Measurements from ENCODE around the gene CYP1A2.

CYP1A2 gene

GRCh38 chr15:74778599-74778970 is 29.9 kb downstream of the CYP1A2 start:
- Histone ChIP-seq H3K4me2 (ENCODE audit: low read length) (no peak overlapping the region), H3K36me3 (ENCODE audit: insufficient read depth, low read length) (no peaks in the 10 kb centered on the region), H3K9ac (ENCODE audit: low read depth, low read length) (no peak overlapping the region), H3K9me3 (replicated peaks; ENCODE audit: low read length) (no peaks in the 10 kb centered on the region), H3K27me3 (ENCODE audit: control insufficient read depth, insufficient read depth, low read length) (no peaks in the 10 kb centered on the region), H3K4me3 (ENCODE audit: low read length) (no peak overlapping the region), H3K4me1 (ENCODE audit: control insufficient read depth, insufficient read depth, low read length) (peaks cover 14% of the 10 kb centered on the region)

- H3K4me1 ChIP-seq (ENCODE audit: control insufficient read depth, insufficient read depth, low read length), result peaks cover 19% of the 10 kb centered on the region
- H3K4me2 ChIP-seq (ENCODE audit: low read length), result no peak overlapping the region
- H3K27me3 ChIP-seq (ENCODE audit: control insufficient read depth, insufficient read depth, low read length), result no peaks in the 10 kb centered on the region
- H3K9me3 ChIP-seq (replicated peaks; ENCODE audit: low read length), result no peaks in the 10 kb centered on the region
- H3K4me3 ChIP-seq (ENCODE audit: low read length), result no peak overlapping the region
- H3K9ac ChIP-seq (ENCODE audit: low read depth, low read length), result no peak overlapping the region
- no peaks in the 10 kb centered on the region for H3K36me3 ChIP-seq (ENCODE audit: insufficient read depth, low read length)
These were observed 30.6 kb downstream of the CYP1A2 start for GRCh38 chr15:74779162-74779648.

DNA sequence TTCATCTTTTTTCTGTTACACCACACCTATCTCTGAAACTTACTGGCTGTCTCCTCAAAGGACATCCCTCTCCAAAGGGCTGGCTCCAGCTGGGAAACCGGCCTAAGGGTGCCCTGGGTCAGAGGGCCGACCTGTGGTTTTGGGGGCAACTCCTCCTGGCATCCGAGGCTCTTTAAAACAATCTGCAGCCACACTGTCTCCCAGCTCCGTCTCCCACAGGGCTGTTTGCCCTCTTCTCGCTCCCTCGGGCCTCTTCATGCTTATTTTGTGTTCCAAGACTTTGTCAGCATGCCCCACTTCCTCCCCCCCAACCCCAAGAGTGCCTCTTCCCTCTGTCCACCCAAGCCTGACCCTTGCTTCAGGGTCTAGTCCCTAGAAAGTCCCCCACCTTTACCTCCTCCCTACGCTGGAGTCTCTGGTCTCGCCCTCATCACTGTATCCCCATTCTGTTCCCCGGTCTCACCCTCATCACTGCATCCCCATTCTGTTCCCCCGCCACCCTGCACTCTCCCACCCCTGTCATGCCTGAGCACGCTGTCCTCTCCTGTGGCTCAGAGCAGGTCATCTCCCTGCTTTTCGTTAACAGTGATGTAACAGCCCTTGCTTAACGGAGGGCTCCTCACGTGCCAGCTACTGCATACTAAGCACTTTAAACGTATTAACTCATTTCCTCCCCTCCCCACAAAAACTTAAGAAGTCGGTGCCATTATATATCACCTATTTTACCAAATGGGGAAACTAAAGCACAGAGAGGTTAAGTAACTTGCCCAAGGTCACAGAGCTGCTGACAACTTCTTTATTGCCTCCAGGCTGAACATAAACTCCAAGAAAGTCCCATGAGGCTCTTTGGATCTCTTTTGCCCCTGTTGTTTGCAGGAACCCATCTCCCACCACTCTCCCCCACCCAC is 32.1 kb downstream of the CYP1A2 start:
- no peaks in the 10 kb centered on the region for H3K27me3 ChIP-seq (ENCODE audit: control insufficient read depth, insufficient read depth, low read length)
- peak overlapping the region; percentile 88 for H3K4me2 ChIP-seq (ENCODE audit: low read length)
- H3K4me3 ChIP-seq (ENCODE audit: low read length), result peak overlapping the region; percentile 75
- H3K9ac ChIP-seq (ENCODE audit: low read depth, low read length), result peak overlapping the region; percentile 66
- H3K9me3 ChIP-seq (replicated peaks; ENCODE audit: low read length), result no peaks in the 10 kb centered on the region
- H3K4me1 ChIP-seq (ENCODE audit: control insufficient read depth, insufficient read depth, low read length), result peaks cover 27% of the 10 kb centered on the region
- peaks cover 5% of the 10 kb centered on the region for H3K36me3 ChIP-seq (ENCODE audit: insufficient read depth, low read length)

DNA sequence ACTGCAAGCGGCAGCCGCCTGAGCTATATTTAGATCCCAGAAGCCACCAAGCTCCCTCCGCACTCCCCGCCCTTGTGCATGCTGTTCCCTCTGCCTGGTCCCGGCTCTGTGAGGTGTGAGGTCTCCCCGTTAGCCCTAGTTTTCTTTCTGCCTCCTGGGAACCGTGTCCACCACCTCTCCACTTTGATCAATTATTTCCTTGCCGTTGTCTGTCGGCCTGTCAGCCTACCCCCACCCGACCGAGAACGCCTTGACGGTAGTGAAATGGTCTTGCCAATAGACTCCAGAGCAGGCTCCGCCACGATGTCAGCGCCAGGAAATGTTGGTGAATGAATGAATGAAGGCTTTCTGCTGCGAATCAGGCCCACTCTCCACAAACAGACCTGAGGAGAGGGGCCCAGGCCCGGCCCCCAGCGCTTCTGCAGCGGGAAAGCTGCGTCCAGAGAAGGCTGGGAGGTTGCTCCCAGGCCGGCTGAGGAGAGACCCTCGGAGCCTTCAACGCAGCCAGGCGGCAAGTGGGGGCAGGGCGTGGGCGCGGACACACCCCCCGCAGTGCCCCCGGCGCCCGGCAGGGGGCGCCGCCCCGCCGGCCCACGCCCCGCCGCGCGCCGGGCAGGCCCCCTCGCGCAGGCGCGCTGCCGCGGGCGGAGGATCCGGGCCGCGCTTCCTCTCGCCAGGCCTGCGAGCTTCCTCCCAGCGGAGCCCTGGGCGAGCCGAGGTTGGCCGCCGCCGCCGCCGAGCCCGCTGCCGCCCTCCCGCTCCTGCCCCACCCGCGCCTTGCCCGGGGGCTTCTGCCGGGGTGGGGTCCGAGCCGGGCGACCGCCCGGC is 33.0 kb downstream of the CYP1A2 start, which contains the start of gene CSK:
TSS of gene CSK (plus strand) at position 650 of the 828 bp plus-strand sequence. CDS start 16,218 bp downstream, outside the sequence.
- H3K4me3 ChIP-seq (ENCODE audit: low read length), result peak within 1 kb of the TSS; percentile 75

GRCh38 chr15:74782259-74783071 is 33.8 kb downstream of the CYP1A2 start:
- Histone ChIP-seq H3K4me1 (ENCODE audit: control insufficient read depth, insufficient read depth, low read length) (peaks cover 30% of the 10 kb centered on the region), H3K9me3 (replicated peaks; ENCODE audit: low read length) (no peaks in the 10 kb centered on the region), H3K9ac (ENCODE audit: low read depth, low read length) (peak overlapping the region; percentile 92), H3K4me3 (ENCODE audit: low read length) (peak overlapping the region; percentile 75), H3K4me2 (ENCODE audit: low read length) (peak overlapping the region; percentile 88), H3K27me3 (ENCODE audit: control insufficient read depth, insufficient read depth, low read length) (no peaks in the 10 kb centered on the region), H3K36me3 (ENCODE audit: insufficient read depth, low read length) (peaks cover 5% of the 10 kb centered on the region)

More for the DNA sequence above, 33.0 kb downstream of the CYP1A2 start, which contains the start of gene CSK:
- no peaks in the 10 kb centered on the region for H3K27me3 ChIP-seq (ENCODE audit: control insufficient read depth, insufficient read depth, low read length)
- peaks cover 5% of the 10 kb centered on the region for H3K36me3 ChIP-seq (ENCODE audit: insufficient read depth, low read length)
- peak within 1 kb of the TSS; percentile 92 for H3K9ac ChIP-seq (ENCODE audit: low read depth, low read length)
- peak within 1 kb of the TSS; percentile 88 for H3K4me2 ChIP-seq (ENCODE audit: low read length)
- H3K4me1 ChIP-seq (ENCODE audit: control insufficient read depth, insufficient read depth, low read length), result peaks cover 27% of the 10 kb centered on the region
- no peaks in the 10 kb centered on the region for H3K9me3 ChIP-seq (replicated peaks; ENCODE audit: low read length)

DNA sequence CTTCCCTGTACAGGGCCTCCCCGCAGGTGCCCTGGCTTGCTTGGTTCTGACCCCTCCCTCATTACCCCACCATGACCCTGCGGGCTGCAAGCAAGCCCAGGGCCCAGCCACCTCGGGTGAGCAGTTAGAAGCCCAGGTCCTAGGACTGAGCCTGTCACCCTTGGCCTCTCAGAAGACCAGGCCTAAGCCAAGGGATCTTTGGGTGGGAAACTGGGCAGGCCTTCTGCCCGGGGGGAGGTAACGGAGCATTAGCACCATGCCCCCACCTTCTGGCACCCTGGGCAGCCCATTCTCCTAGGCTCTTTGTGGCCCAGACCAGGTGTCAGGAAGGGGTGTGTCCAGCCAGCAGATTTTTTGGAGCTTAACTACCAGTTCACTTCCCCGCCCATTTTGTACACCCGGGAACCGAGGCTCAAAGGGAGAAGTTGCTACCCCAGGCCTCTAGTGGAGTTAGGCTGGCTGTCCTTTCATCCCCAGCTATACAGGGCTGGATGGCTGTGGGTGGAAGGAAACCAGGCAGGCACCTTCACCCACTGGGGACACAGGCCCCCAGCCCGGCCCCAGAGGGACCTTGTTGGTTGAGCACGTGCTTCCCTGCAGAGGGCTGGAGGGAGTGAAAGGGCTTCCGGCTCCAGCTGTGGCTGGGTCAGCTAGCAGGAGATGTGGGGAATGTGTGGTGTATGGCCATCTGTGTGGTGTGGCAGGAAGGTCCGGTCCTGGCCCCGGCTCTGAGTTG is 34.6 kb downstream of the CYP1A2 start:
- Histone ChIP-seq H3K9me3 (replicated peaks; ENCODE audit: low read length) (no peaks in the 10 kb centered on the region), H3K4me1 (ENCODE audit: control insufficient read depth, insufficient read depth, low read length) (peaks cover 35% of the 10 kb centered on the region), H3K36me3 (ENCODE audit: insufficient read depth, low read length) (peaks cover 5% of the 10 kb centered on the region), H3K9ac (ENCODE audit: low read depth, low read length) (peak overlapping the region; percentile 92), H3K4me2 (ENCODE audit: low read length) (peak overlapping the region; percentile 88), H3K4me3 (ENCODE audit: low read length) (peak overlapping the region; percentile 75), H3K27me3 (ENCODE audit: control insufficient read depth, insufficient read depth, low read length) (no peaks in the 10 kb centered on the region)

DNA sequence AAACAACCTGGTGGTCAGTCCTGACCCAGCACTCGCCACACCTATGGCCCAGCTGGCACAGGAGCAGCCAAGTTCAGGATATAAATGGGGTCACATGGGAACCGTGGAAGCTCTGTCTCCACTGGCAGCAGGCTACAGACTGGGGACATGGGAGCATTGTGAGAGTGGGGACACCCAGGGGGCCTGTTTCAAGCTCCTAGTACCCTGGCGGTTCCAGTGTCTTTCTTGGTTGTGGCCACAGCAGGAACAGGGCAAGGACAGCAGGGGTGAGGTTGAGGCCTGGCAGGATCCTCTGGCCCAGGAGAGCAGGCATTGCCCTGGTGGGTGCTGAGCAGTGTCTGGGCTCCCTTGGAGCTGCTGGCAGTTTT is 35.1 kb downstream of the CYP1A2 start:
- Histone ChIP-seq H3K27me3 (ENCODE audit: control insufficient read depth, insufficient read depth, low read length) (no peaks in the 10 kb centered on the region), H3K4me2 (ENCODE audit: low read length) (peak overlapping the region; percentile 88), H3K36me3 (ENCODE audit: insufficient read depth, low read length) (peaks cover 5% of the 10 kb centered on the region), H3K9ac (ENCODE audit: low read depth, low read length) (peak overlapping the region; percentile 92), H3K4me1 (ENCODE audit: control insufficient read depth, insufficient read depth, low read length) (peaks cover 35% of the 10 kb centered on the region), H3K9me3 (replicated peaks; ENCODE audit: low read length) (no peaks in the 10 kb centered on the region), H3K4me3 (ENCODE audit: low read length) (peak overlapping the region; percentile 75)

DNA sequence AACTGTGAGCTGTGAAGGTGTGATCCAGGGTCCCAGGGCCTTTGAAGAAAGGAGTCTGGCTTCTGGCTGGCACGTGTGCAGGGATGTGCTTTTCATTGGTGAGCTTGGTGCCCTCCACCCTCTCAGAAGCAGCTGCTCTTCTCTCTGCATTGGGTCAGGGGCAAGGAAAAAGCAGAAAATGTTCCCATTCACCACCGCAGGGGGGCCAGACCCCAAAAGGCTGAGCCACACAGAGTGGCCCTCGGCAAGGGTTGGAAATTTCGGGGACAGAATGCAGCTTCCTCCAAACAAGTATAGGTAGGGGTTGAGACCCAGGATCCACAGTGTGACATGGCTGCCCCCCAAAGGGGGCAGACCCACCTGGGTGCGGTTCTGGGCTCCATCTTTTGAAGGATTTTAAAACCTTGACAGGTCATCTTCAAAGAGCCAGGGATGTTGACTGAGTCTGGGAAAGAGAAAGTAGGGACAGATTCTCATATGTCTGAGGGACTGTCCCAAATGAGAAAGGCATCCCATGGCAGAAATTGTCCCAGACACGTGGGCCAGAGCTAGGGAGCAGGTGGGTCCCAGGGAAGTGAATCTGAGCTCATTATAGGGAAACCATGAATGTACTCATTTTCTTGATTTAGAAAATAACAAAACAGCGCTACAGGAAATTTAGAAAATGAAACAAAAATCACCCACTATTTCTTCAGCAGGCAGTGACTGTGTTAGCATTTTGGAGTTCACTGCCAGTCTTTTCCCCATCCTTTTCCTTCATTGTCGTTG is 36.0 kb downstream of the CYP1A2 start:
- H3K4me3 ChIP-seq (ENCODE audit: low read length), result no peak overlapping the region
- H3K9me3 ChIP-seq (replicated peaks; ENCODE audit: low read length), result no peaks in the 10 kb centered on the region
- no peak overlapping the region for H3K4me2 ChIP-seq (ENCODE audit: low read length)
- H3K36me3 ChIP-seq (ENCODE audit: insufficient read depth, low read length), result peaks cover 5% of the 10 kb centered on the region
- H3K27me3 ChIP-seq (ENCODE audit: control insufficient read depth, insufficient read depth, low read length), result no peaks in the 10 kb centered on the region
- H3K9ac ChIP-seq (ENCODE audit: low read depth, low read length), result peak overlapping the region; percentile 92
- H3K4me1 ChIP-seq (ENCODE audit: control insufficient read depth, insufficient read depth, low read length), result peaks cover 40% of the 10 kb centered on the region

GRCh38 chr15:74785194-74786032 is 36.8 kb downstream of the CYP1A2 start:
- peak overlapping the region; percentile 18 for H3K4me2 ChIP-seq (ENCODE audit: low read length)
- no peak overlapping the region for H3K9ac ChIP-seq (ENCODE audit: low read depth, low read length)
- peaks cover 5% of the 10 kb centered on the region for H3K36me3 ChIP-seq (ENCODE audit: insufficient read depth, low read length)
- no peak overlapping the region for H3K4me3 ChIP-seq (ENCODE audit: low read length)
- peaks cover 48% of the 10 kb centered on the region for H3K4me1 ChIP-seq (ENCODE audit: control insufficient read depth, insufficient read depth, low read length)
- H3K27me3 ChIP-seq (ENCODE audit: control insufficient read depth, insufficient read depth, low read length), result no peaks in the 10 kb centered on the region
- no peaks in the 10 kb centered on the region for H3K9me3 ChIP-seq (replicated peaks; ENCODE audit: low read length)

Data from skeletal muscle satellite cell (primary cell).